ENCODE measurements around the gene DPYSL3. TPM values are rescaled to one million over a fixed set of nuclear protein-coding genes. Genes with fewer than 3 reads are reported as not detected.

Gene DPYSL3
- total RNA-seq, 1 donor: 161 TPM

GRCh38 chr5:147485046-147485445 lies 24.8 kb downstream of the DPYSL3 start:
- peak overlapping the region; percentile 20 for H3K4me3 ChIP-seq (ENCODE audit: low read depth, low read length)
- peak; percentile 82 for DNase-seq (ENCODE audit: low read depth)
- TF ChIP-seq CTCF (IDR thresholded peaks at IDR 0.05; ENCODE audit: insufficient read depth, low read depth, low read length): no peak

- DNase-seq (ENCODE audit: low read depth): peak; percentile 71
- no peak for TF ChIP-seq CTCF (IDR thresholded peaks at IDR 0.05; ENCODE audit: insufficient read depth, low read depth, low read length)
- peak overlapping the region; percentile 20 for H3K4me3 ChIP-seq (ENCODE audit: low read depth, low read length)
These were observed 25.2 kb downstream of the DPYSL3 start for GRCh38 chr5:147484708-147485020.

- no peak overlapping the region for H3K4me3 ChIP-seq (ENCODE audit: low read depth, low read length)
- DNase-seq (ENCODE audit: low read depth): peak; percentile 98
- no peak for TF ChIP-seq CTCF (IDR thresholded peaks at IDR 0.05; ENCODE audit: insufficient read depth, low read depth, low read length)
These were observed 25.7 kb downstream of the DPYSL3 start for GRCh38 chr5:147483961-147484707.

- TF ChIP-seq CTCF (IDR thresholded peaks at IDR 0.05; ENCODE audit: insufficient read depth, low read depth, low read length): no peak
- DNase-seq (ENCODE audit: low read depth): no peak
- no peak overlapping the region for H3K4me3 ChIP-seq (ENCODE audit: low read depth, low read length)
These were observed 26.6 kb downstream of the DPYSL3 start for GRCh38 chr5:147483188-147483790.

GRCh38 chr5:147482706-147483180 lies 27.1 kb downstream of the DPYSL3 start:
- H3K4me3 ChIP-seq (ENCODE audit: low read depth, low read length): no peak overlapping the region
- TF ChIP-seq CTCF (IDR thresholded peaks at IDR 0.05; ENCODE audit: insufficient read depth, low read depth, low read length): no peak
- DNase-seq (ENCODE audit: low read depth): no peak

- peak; percentile 72 for DNase-seq (ENCODE audit: low read depth)
- no peak overlapping the region for H3K4me3 ChIP-seq (ENCODE audit: low read depth, low read length)
- TF ChIP-seq CTCF (IDR thresholded peaks at IDR 0.05; ENCODE audit: insufficient read depth, low read depth, low read length): no peak
These were observed 27.8 kb downstream of the DPYSL3 start for GRCh38 chr5:147481874-147482705.
